Omental fat pad (tissue), 4 donors: ENCODE results near the gene DCAF5. TPM values are rescaled to one million over a fixed set of nuclear protein-coding genes. Genes with fewer than 3 reads are reported as not detected.

Experiments used
- ATAC-seq: fragments of 150-250 bp; one replicate; pipeline ENCODE4 v1.9.1; 2016; ENCODE audit warnings: mild to moderate bottlenecking, moderate library complexity; ENCODE audit not compliant: low FRiP score
- DNase-seq: peaks from one replicate; pipeline ENCODE4 v3.0.0-alpha.2; 2019; ENCODE audit warnings: low spot score
- CTCF ChIP-seq, 3 donors: fragments of 450-650 bp; IDR thresholded peaks; one replicate each; pipeline ENCODE4 v1.5.1; 2016 to 2017; ENCODE audit warnings: antibody characterized with exemption in 3 of 3, mild to moderate bottlenecking in 3 of 3, moderate library complexity in 2 of 3
- total RNA-seq, 4 donors: library from RNA; depleted of rRNA; stranded (reverse); fragments of >200 nt; gene quantifications; one replicate each; pipeline ENCODE4 v1.1.0, GENCODE V29; 2016

Gene DCAF5
- total RNA-seq, 4 donors from 2014 or later = 30.4 to 58.1 (median 38.0) TPM

- no peak for TF ChIP-seq CTCF (IDR thresholded peaks at IDR 0.05)
- ATAC-seq = no peak
- no peak for DNase-seq
These were observed 112.6 kb downstream of the DCAF5 start for GRCh38 chr14:69040353-69040752.

- DNase-seq (no peak), ATAC-seq (no peak)
- TF ChIP-seq CTCF (IDR thresholded peaks at IDR 0.05) = no peak
These were observed 113.7 kb downstream of the DCAF5 start for GRCh38 chr14:69039288-69039628.

- DNase-seq (no peak), ATAC-seq (peak; percentile 16)
- no peak for TF ChIP-seq CTCF (IDR thresholded peaks at IDR 0.05)
These were observed 114.2 kb downstream of the DCAF5 start for GRCh38 chr14:69038455-69039287.

GRCh38 chr14:69037790-69038454, 115.0 kb downstream of the DCAF5 start:
- no peak for ATAC-seq
- no peak for DNase-seq
- TF ChIP-seq CTCF (IDR thresholded peaks at IDR 0.05) = no peak

- no peak for ATAC-seq
- DNase-seq = no peak
- TF ChIP-seq CTCF (IDR thresholded peaks at IDR 0.05) = no peak
These were observed 116.0 kb downstream of the DCAF5 start for GRCh38 chr14:69036757-69037506.

- no peak for ATAC-seq
- no peak for TF ChIP-seq CTCF (IDR thresholded peaks at IDR 0.05)
- no peak for DNase-seq
These were observed 118.2 kb downstream of the DCAF5 start for GRCh38 chr14:69034612-69035262.
